IMR-90 (cell line): Measurements from ENCODE around the gene RABGAP1. TPM values are rescaled to one million over a fixed set of nuclear protein-coding genes. Genes with fewer than 3 reads are reported as not detected.

Experiments
- ATAC-seq: fragments of 200-7000 bp; cut with Tn5 transposase; 2 replicates; pipeline ENCODE4 v1.9.1; 2020; ENCODE audit warnings: low read depth, mild to moderate bottlenecking, moderate library complexity
- BruUV-seq: library from RNA; stranded (reverse); fragments of 400-500 nt; replicated peaks from 2 replicates; lab custom pipeline; 2021; lab: Mats Ljungman, UMichigan
- CTCF ChIA-PET: fragments of 300-600 bp; formaldehyde crosslinking; extraction: SDS; loops from one replicate; lab custom pipeline; 2021; ENCODE audit warnings: antibody characterized with exemption; lab: Yijun Ruan, JAX
- POLR2A ChIA-PET: fragments of 300-600 bp; sonication (Branson Sonifier 250); formaldehyde crosslinking; loops from one replicate; lab custom pipeline; 2022; ENCODE audit warnings: antibody characterized with exemption; ENCODE audit not compliant: unreplicated experiment; lab: Charles Lee
- DNase-seq: peaks from one replicate; pipeline ENCODE4 v3.0.0; 2013
- H2AFZ ChIP-seq: replicated peaks from 2 replicates; pipeline ENCODE3; 2013; ENCODE audit warnings: low read length, mild to moderate bottlenecking; ENCODE audit not compliant: poor library complexity
- H2AK5ac ChIP-seq: 2 replicates; pipeline ENCODE4 v1.6.1; 2013; ENCODE audit warnings: low read depth, low read length, inconsistent platforms
- H2AK9ac ChIP-seq: replicated peaks from 2 replicates; pipeline ENCODE3; 2013; ENCODE audit warnings: mild to moderate bottlenecking, low read depth, low read length, moderate library complexity; ENCODE audit not compliant: poor library complexity
- H2BK120ac ChIP-seq: 2 replicates; pipeline ENCODE4 v1.6.1; 2013; ENCODE audit warnings: low read depth, low read length, inconsistent platforms
- H2BK15ac ChIP-seq: 3 replicates; pipeline ENCODE4 v1.6.1; 2013; ENCODE audit warnings: low read depth, low read length, inconsistent platforms
- H2BK20ac ChIP-seq: 2 replicates; pipeline ENCODE4 v1.6.1; 2013; ENCODE audit warnings: low read depth, mild to moderate bottlenecking, inconsistent platforms, low read length, moderate library complexity
- H2BK5ac ChIP-seq: 2 replicates; pipeline ENCODE4 v1.6.1; 2013; ENCODE audit warnings: mild to moderate bottlenecking, low read depth, low read length, inconsistent platforms; ENCODE audit not compliant: poor library complexity, severe bottlenecking
- H3K14ac ChIP-seq: replicated peaks from 2 replicates; pipeline ENCODE4 v1.6.1; 2013; ENCODE audit warnings: low read depth, low read length, inconsistent platforms
- H3K18ac ChIP-seq: 2 replicates; pipeline ENCODE4 v1.6.1; 2013; ENCODE audit warnings: low read depth, low read length, control low read depth
- H3K23ac ChIP-seq: 2 replicates; pipeline ENCODE4 v1.6.1; 2013; ENCODE audit warnings: low read depth, low read length, inconsistent platforms
- H3K27ac ChIP-seq: 2 replicates; pipeline ENCODE4 v1.5.1; 2013; ENCODE audit warnings: mild to moderate bottlenecking, control low read depth, low read length; ENCODE audit not compliant: insufficient read depth
- H3K27me3 ChIP-seq: 2 replicates; pipeline ENCODE4 v1.6.1; 2013; ENCODE audit warnings: low read length; ENCODE audit not compliant: control insufficient read depth, insufficient read depth
- H3K36me3 ChIP-seq: 2 replicates; pipeline ENCODE4 v1.6.1; 2013; ENCODE audit warnings: low read length, mixed read lengths; ENCODE audit not compliant: control insufficient read depth, insufficient read depth
- H3K4ac ChIP-seq: 2 replicates; pipeline ENCODE4 v1.6.1; 2013; ENCODE audit warnings: low read depth, low read length, inconsistent platforms
- H3K4me1 ChIP-seq: 2 replicates; pipeline ENCODE4 v1.6.1; 2013; ENCODE audit warnings: low read length, mixed read lengths; ENCODE audit not compliant: control insufficient read depth, insufficient read depth
- H3K4me2 ChIP-seq: 2 replicates; pipeline ENCODE4 v1.6.1; 2013; ENCODE audit warnings: low read depth, mild to moderate bottlenecking, control low read depth, low read length, moderate library complexity
- H3K4me3 ChIP-seq: 2 replicates; pipeline ENCODE4 v1.5.1; 2013; ENCODE audit warnings: low read depth, mild to moderate bottlenecking, control low read depth, low read length, moderate library complexity; ENCODE audit not compliant: insufficient read depth
- H3K56ac ChIP-seq: 2 replicates; pipeline ENCODE4 v1.6.1; 2013; ENCODE audit warnings: low read length, inconsistent platforms; ENCODE audit not compliant: insufficient read depth; ENCODE audit errors: extremely low read depth
- H3K79me1 ChIP-seq, 2 experiments: 2 replicates each; pipeline ENCODE4 v1.6.1; 2013; ENCODE audit warnings: low read length in 2 of 2, inconsistent platforms in 1 of 2, low read depth in 1 of 2
- H3K9ac ChIP-seq: 2 replicates; pipeline ENCODE4 v1.6.1; 2013; ENCODE audit warnings: low read depth, low read length, control low read depth
- H3K9me1 ChIP-seq: 2 replicates; pipeline ENCODE4 v1.6.1; 2013; ENCODE audit warnings: low read length, inconsistent platforms; ENCODE audit not compliant: insufficient read depth
- H3K9me3 ChIP-seq: 2 replicates; pipeline ENCODE4 v1.6.1; 2013; ENCODE audit warnings: low read length; ENCODE audit not compliant: control insufficient read depth, insufficient read depth
- H4K20me1 ChIP-seq: 2 replicates; pipeline ENCODE4 v1.6.1; 2013; ENCODE audit warnings: low read length, inconsistent platforms; ENCODE audit not compliant: insufficient read depth
- H4K5ac ChIP-seq: 2 replicates; pipeline ENCODE4 v1.6.1; 2013; ENCODE audit warnings: mild to moderate bottlenecking, low read depth, low read length, control low read depth
- H4K8ac ChIP-seq, 2 experiments: 2 replicates each; pipeline ENCODE4 v1.6.1; 2013; ENCODE audit warnings: low read depth in 2 of 2, low read length in 2 of 2, control low read depth in 1 of 2, inconsistent platforms in 1 of 2
- H4K91ac ChIP-seq: 2 replicates; pipeline ENCODE4 v1.6.1; 2013; ENCODE audit warnings: low read depth, low read length, inconsistent platforms; ENCODE audit not compliant: insufficient read depth
- BHLHE40 ChIP-seq: fragments of 150-350 bp; IDR thresholded peaks from 2 replicates; pipeline ENCODE4 v1.6.1; 2016; ENCODE audit warnings: mild to moderate bottlenecking, low read depth, low read length
- CEBPB ChIP-seq: IDR thresholded peaks from 2 replicates; pipeline ENCODE4 v1.6.1; 2012; ENCODE audit warnings: low read depth, low read length, improper control_type of control experiment
- CHD1 ChIP-seq: IDR thresholded peaks from 2 replicates; pipeline ENCODE4 v1.6.1; 2012; ENCODE audit warnings: low read depth, low read length, improper control_type of control experiment
- CTCF ChIP-seq: conservative IDR thresholded peaks from 2 replicates; pipeline ENCODE4 v1.5.1; 2012; ENCODE audit warnings: mild to moderate bottlenecking, low read depth, low read length, improper control_type of control experiment
- ELK1 ChIP-seq: fragments of 150-350 bp; IDR thresholded peaks from 2 replicates; pipeline ENCODE4 v1.6.1; 2016; ENCODE audit warnings: low read depth, mild to moderate bottlenecking, low read length, moderate library complexity, borderline replicate concordance
- FOS ChIP-seq: fragments of 150-350 bp; IDR thresholded peaks from 2 replicates; pipeline ENCODE4 v1.6.1; 2016; ENCODE audit warnings: low read depth, low read length
- MAFK ChIP-seq: IDR thresholded peaks from 2 replicates; pipeline ENCODE4 v1.6.1; 2012; ENCODE audit warnings: low read depth, low read length, improper control_type of control experiment
- MAZ ChIP-seq: IDR thresholded peaks from 2 replicates; pipeline ENCODE4 v1.6.1; 2012; ENCODE audit warnings: low read depth, mild to moderate bottlenecking, low read length, improper control_type of control experiment, moderate library complexity, borderline replicate concordance
- MXI1 ChIP-seq: IDR thresholded peaks from 2 replicates; pipeline ENCODE4 v1.6.1; 2012; ENCODE audit warnings: low read depth, mild to moderate bottlenecking, low read length, moderate library complexity, borderline replicate concordance
- NFE2L2 ChIP-seq: fragments of 150-350 bp; IDR thresholded peaks from 2 replicates; pipeline ENCODE4 v1.6.1; 2016; ENCODE audit warnings: low read depth, mild to moderate bottlenecking, low read length
- POLR2A ChIP-seq: IDR thresholded peaks from 2 replicates; pipeline ENCODE4 v1.6.1; 2012; ENCODE audit warnings: mild to moderate bottlenecking, low read depth, low read length
- RAD21 ChIP-seq: IDR thresholded peaks from 2 replicates; pipeline ENCODE4 v1.6.1; 2012; ENCODE audit warnings: low read length, improper control_type of control experiment
- RCOR1 ChIP-seq: IDR thresholded peaks from 2 replicates; pipeline ENCODE4 v1.6.1; 2012; ENCODE audit warnings: mild to moderate bottlenecking, low read length, improper control_type of control experiment; ENCODE audit not compliant: insufficient replicate concordance
- RFX5 ChIP-seq: IDR thresholded peaks from 2 replicates; pipeline ENCODE4 v1.8.0; 2012; ENCODE audit warnings: low read depth, mild to moderate bottlenecking, low read length, moderate library complexity
- SMC3 ChIP-seq: fragments of 150-350 bp; IDR thresholded peaks from 2 replicates; pipeline ENCODE4 v1.6.1; 2016; ENCODE audit warnings: low read depth, mild to moderate bottlenecking, antibody characterized with exemption, low read length, moderate library complexity
- USF2 ChIP-seq: fragments of 150-350 bp; IDR thresholded peaks from 2 replicates; pipeline ENCODE4 v1.6.1; 2017; ENCODE audit warnings: mild to moderate bottlenecking, antibody characterized with exemption, low read length, low read depth
- WGBS, 2 experiments: methylation state at CpG; one replicate each; pipeline versions ENCODE4 v1.1.5 to v1.1.7; 2013; ENCODE audit warnings: missing lambda C conversion rate in 2 of 2; ENCODE audit not compliant: insufficient read length in 1 of 2; ENCODE audit errors: extremely low coverage in 2 of 2; 5-methylcytosine and 5-hydroxymethylcytosine counted together
- dilution Hi-C: fragments of 300-500 bp; cut with HindIII; formaldehyde crosslinking; loops from one replicate; pipeline ENCODE4 v1.14.3; 2018; ENCODE audit warnings: low sequenced_read_pairs; ENCODE audit not compliant: unreplicated experiment
- in situ Hi-C: fragments of 300-500 bp; cut with MboI; formaldehyde crosslinking; loops from 3 replicates; pipeline ENCODE4 v1.14.3; 2019; ENCODE audit warnings: low sequenced_read_pairs, inconsistent platforms, mixed read lengths
- intact Hi-C: fragments of 100-400 bp; cut with micrococcal nuclease; formaldehyde crosslinking; loops from 2 replicates; pipeline ENCODE4 v1.10.0; 2022
- polyA plus RNA-seq, 3 experiments: library from polyadenylated mRNA; depleted of rRNA; stranded (reverse); fragments of >200 nt; gene quantifications; 2 replicates each; pipeline ENCODE4 v1.2.3, GENCODE V29; 2012; ENCODE audit warnings: low replicate concordance in 1 of 3
- total RNA-seq: library from RNA; depleted of rRNA; stranded (reverse); fragments of >200 nt; gene quantifications from 2 replicates; pipeline ENCODE4 v1.2.3, GENCODE V29; 2012

RABGAP1 gene
- total and polyA plus RNA-seq, 2 of the 4 experiments (the other 2 are of a cell fraction) = 20.0 to 53.9 TPM

- H3K14ac ChIP-seq = no peak overlapping the region
- H3K27ac ChIP-seq = no peak overlapping the region
- DNase-seq (no peak), ATAC-seq (no peak)
- no peak overlapping the region for H2AK5ac ChIP-seq
- H4K20me1 ChIP-seq = peaks cover 5% of the 10 kb centered on the region; the same call in 1 of the 2 replicates
- H3K9me3 ChIP-seq = no peaks in the 10 kb centered on the region
- dilution Hi-C loops = no loop called here
- in situ Hi-C loops = no loop called here
- H2AK9ac ChIP-seq = no peak overlapping the region
- no peak overlapping the region for H3K4ac ChIP-seq
- WGBS, 2 experiments = no CpG with 5 or more reads among the region's 3 CpGs
- peaks cover 7% of the 10 kb centered on the region; the same call in 1 of the 2 replicates for H3K4me1 ChIP-seq
- no peak overlapping the region for H4K8ac ChIP-seq
- no peak overlapping the region for H2AFZ ChIP-seq
- no peak for TF ChIP-seq MAFK
- TF ChIP-seq RCOR1 = no peak
- TF ChIP-seq ELK1 = no peak
- no peak for TF ChIP-seq FOS
- TF ChIP-seq RAD21 = no peak
- no peak for TF ChIP-seq BHLHE40
- no peak for TF ChIP-seq CTCF
- TF ChIP-seq RFX5 = no peak
- TF ChIP-seq NFE2L2 = no peak
- no peak for TF ChIP-seq CEBPB
- TF ChIP-seq MXI1 = no peak
- no peak for TF ChIP-seq MAZ
- TF ChIP-seq SMC3 = no peak
- no peak for TF ChIP-seq USF2
- no peak for TF ChIP-seq CHD1
- TF ChIP-seq POLR2A = no peak
- H3K9me1 ChIP-seq = peaks cover 5% of the 10 kb centered on the region; the same call in 1 of the 2 replicates
- BruUV-seq = no TSS peak
- H2BK120ac ChIP-seq = no peak overlapping the region
- no peak overlapping the region for H2BK15ac ChIP-seq
- intact Hi-C loops = no loop called here
- H3K9ac ChIP-seq = no peak overlapping the region
- no peaks in the 10 kb centered on the region for H3K27me3 ChIP-seq
- peaks cover 59% of the 10 kb centered on the region for H3K36me3 ChIP-seq
- H4K91ac ChIP-seq = no peak overlapping the region
- no peak overlapping the region for H2BK20ac ChIP-seq
- peaks cover 0 to 5% of the 10 kb centered on the region in 2 experiments; a peak in 2 of 4 replicates for H3K79me1 ChIP-seq
- H3K56ac ChIP-seq = no peak overlapping the region
- ChIA-PET CTCF (interaction anchor here (1.1 to 1.4 kb wide), 2 partner anchors 126 to 250 kb away, joined by 4 to 5 read pairs; no protein-coding TSS in a partner anchor), POLR2A (no interaction called here)
- H3K4me3 ChIP-seq = no peak overlapping the region
- H3K4me2 ChIP-seq = no peak overlapping the region
- H3K18ac ChIP-seq = no peak overlapping the region
- no peak overlapping the region for H4K5ac ChIP-seq
- no peak overlapping the region for H2BK5ac ChIP-seq
- H3K23ac ChIP-seq = no peak overlapping the region
These were observed 158.7 kb downstream of the RABGAP1 start for GRCh38 chr9:123099548-123099947.
